Loucy (cell line): ENCODE data around the gene HCFC1.

ENCODE experiments used
- H2AFZ ChIP-seq: fragments of 200-600 bp; sonication (generic); 2 replicates; pipeline ENCODE4 v1.6.0; 2016; ENCODE audit warnings: antibody characterized with exemption, mild to moderate bottlenecking, low read length, moderate library complexity
- H3F3A ChIP-seq: fragments of 200-600 bp; 2 replicates; pipeline ENCODE4 v1.6.0; 2016; ENCODE audit warnings: antibody characterized with exemption, low read depth, mild to moderate bottlenecking
- H3K27me3 ChIP-seq: fragments of 200-600 bp; sonication (generic); 2 replicates; pipeline ENCODE4 v1.6.1; 2014; ENCODE audit warnings: low read length, mild to moderate bottlenecking; ENCODE audit not compliant: insufficient read depth, poor library complexity, severe bottlenecking
- H3K36me3 ChIP-seq: fragments of 200-600 bp; sonication (generic); 2 replicates; pipeline ENCODE4 v1.6.1; 2016; ENCODE audit warnings: low read length; ENCODE audit not compliant: insufficient read depth
- H3K4me1 ChIP-seq: fragments of 200-600 bp; sonication (generic); 2 replicates; pipeline ENCODE4 v1.5.1; 2014; ENCODE audit warnings: low read length, mild to moderate bottlenecking; ENCODE audit not compliant: insufficient read depth, poor library complexity, severe bottlenecking
- H3K4me2 ChIP-seq: fragments of 200-600 bp; sonication (generic); 2 replicates; pipeline ENCODE4 v1.6.0; 2014; ENCODE audit warnings: antibody characterized with exemption, low read length, low read depth, mild to moderate bottlenecking; ENCODE audit not compliant: poor library complexity, severe bottlenecking
- H3K4me3 ChIP-seq: fragments of 200-600 bp; sonication (generic); 2 replicates; pipeline ENCODE4 v1.5.1; 2014; ENCODE audit warnings: low read length, mild to moderate bottlenecking, mixed read lengths; ENCODE audit not compliant: poor library complexity, severe bottlenecking
- H3K79me2 ChIP-seq: fragments of 200-600 bp; sonication (generic); 2 replicates; pipeline ENCODE4 v1.6.1; 2014; ENCODE audit warnings: low read length; ENCODE audit not compliant: insufficient read depth
- H3K9ac ChIP-seq: fragments of 200-600 bp; sonication (generic); 2 replicates; pipeline ENCODE4 v1.6.0; 2014; ENCODE audit warnings: mild to moderate bottlenecking, low read depth, low read length, moderate library complexity; ENCODE audit not compliant: poor library complexity, severe bottlenecking
- H3K9me2 ChIP-seq: fragments of 200-600 bp; sonication (generic); replicated peaks from 2 replicates; pipeline ENCODE4 v1.6.1; 2016; ENCODE audit warnings: low read depth, low read length, mixed read lengths
- H3K9me3 ChIP-seq: fragments of 200-600 bp; sonication (generic); 2 replicates; pipeline ENCODE4 v1.6.1; 2014; ENCODE audit warnings: mild to moderate bottlenecking, antibody characterized with exemption, low read length, low read depth; ENCODE audit not compliant: insufficient read depth
- H4K20me1 ChIP-seq: fragments of 200-600 bp; sonication (generic); 2 replicates; pipeline ENCODE4 v1.6.0; 2014; ENCODE audit warnings: antibody characterized with exemption, low read length, mild to moderate bottlenecking; ENCODE audit not compliant: insufficient read depth, poor library complexity, severe bottlenecking
- EZH2phosphoT487 ChIP-seq: fragments of 200-600 bp; IDR thresholded peaks from 2 replicates; pipeline ENCODE4 v1.6.1; 2018; ENCODE audit warnings: antibody characterized with exemption, mild to moderate bottlenecking, moderate library complexity, borderline replicate concordance
- TF ChIP-seq, protein P1 (sequence below): fragments of 200-600 bp; sonication (generic); conservative IDR thresholded peaks from 2 replicates; pipeline ENCODE4 v1.5.1; 2014; ENCODE audit warnings: mild to moderate bottlenecking, antibody characterized with exemption, low read length

HCFC1 gene

DNA sequence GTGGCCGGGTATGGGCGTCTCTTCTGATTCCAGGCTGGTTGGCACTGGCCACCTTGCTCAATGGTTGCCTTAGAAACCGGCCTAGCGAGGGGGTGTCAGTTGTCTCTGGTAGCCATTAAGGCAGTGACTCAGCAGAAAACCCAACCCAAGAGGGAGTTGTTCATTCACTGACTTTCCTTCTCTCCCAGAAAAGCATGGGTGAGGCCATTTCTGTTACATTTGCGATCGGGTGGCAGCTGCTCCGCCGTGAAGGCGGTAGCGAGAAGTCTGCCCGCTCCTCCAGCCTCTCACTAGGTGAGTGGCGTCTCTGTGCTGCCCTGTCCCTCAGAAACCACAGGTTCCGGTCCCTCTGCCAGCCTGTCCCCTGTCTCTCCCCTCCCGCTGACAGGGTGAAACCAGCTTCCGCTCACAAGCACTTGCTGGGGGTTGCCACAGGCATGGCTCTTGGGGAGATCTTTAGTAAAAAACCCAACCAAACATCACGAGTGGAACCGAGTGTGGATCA lies 30.6 kb upstream of the HCFC1 start:
- H3K79me2 ChIP-seq = no peaks in the 10 kb centered on the region
- H3K9me3 ChIP-seq = no peaks in the 10 kb centered on the region
- H4K20me1 ChIP-seq = no peaks in the 10 kb centered on the region
- no peaks in the 10 kb centered on the region for H3K27me3 ChIP-seq
- H3K4me2 ChIP-seq = peak overlapping the region; percentile 79
- peak overlapping the region; percentile 66 for H3K9ac ChIP-seq
- TF ChIP-seq, protein P1, sequence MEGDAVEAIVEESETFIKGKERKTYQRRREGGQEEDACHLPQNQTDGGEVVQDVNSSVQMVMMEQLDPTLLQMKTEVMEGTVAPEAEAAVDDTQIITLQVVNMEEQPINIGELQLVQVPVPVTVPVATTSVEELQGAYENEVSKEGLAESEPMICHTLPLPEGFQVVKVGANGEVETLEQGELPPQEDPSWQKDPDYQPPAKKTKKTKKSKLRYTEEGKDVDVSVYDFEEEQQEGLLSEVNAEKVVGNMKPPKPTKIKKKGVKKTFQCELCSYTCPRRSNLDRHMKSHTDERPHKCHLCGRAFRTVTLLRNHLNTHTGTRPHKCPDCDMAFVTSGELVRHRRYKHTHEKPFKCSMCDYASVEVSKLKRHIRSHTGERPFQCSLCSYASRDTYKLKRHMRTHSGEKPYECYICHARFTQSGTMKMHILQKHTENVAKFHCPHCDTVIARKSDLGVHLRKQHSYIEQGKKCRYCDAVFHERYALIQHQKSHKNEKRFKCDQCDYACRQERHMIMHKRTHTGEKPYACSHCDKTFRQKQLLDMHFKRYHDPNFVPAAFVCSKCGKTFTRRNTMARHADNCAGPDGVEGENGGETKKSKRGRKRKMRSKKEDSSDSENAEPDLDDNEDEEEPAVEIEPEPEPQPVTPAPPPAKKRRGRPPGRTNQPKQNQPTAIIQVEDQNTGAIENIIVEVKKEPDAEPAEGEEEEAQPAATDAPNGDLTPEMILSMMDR = no peak
- no peak for TF ChIP-seq EZH2phosphoT487
- no peaks in the 10 kb centered on the region for H3K9me2 ChIP-seq
- peak overlapping the region; percentile 34 for H3K4me3 ChIP-seq
- peaks cover 21% of the 10 kb centered on the region for H3K4me1 ChIP-seq
- no peak overlapping the region for H2AFZ ChIP-seq
- no peaks in the 10 kb centered on the region for H3F3A ChIP-seq
- no peaks in the 10 kb centered on the region for H3K36me3 ChIP-seq

DNA sequence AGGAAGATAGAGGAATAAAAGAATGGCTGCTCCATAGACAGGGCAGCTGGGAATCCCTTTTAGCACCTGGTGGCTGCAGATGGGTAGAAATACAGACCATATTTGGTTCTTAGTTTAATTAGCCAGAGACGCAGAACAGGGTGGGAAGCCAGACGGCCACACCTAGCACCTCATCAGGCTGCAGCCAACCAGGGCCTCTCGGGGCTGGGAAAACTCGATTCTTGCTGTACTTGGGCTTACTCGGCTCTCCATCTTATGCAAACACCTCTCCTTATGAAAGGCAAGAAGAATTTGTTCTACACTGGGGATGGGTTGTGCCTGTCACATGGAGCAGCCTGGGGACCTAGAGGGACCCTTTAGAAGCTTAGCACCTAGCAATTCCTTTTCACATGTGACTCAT lies 28.4 kb upstream of the HCFC1 start:
- no peaks in the 10 kb centered on the region for H3F3A ChIP-seq
- H3K9ac ChIP-seq = no peak overlapping the region
- H3K79me2 ChIP-seq = no peaks in the 10 kb centered on the region
- peaks cover 21% of the 10 kb centered on the region for H3K4me1 ChIP-seq
- H4K20me1 ChIP-seq = no peaks in the 10 kb centered on the region
- H2AFZ ChIP-seq = no peak overlapping the region
- H3K4me2 ChIP-seq = no peak overlapping the region
- no peaks in the 10 kb centered on the region for H3K36me3 ChIP-seq
- TF ChIP-seq, protein P1 = no peak
- no peak for TF ChIP-seq EZH2phosphoT487
- no peak overlapping the region for H3K4me3 ChIP-seq
- H3K27me3 ChIP-seq = no peaks in the 10 kb centered on the region
- no peaks in the 10 kb centered on the region for H3K9me3 ChIP-seq
- H3K9me2 ChIP-seq = no peaks in the 10 kb centered on the region

DNA sequence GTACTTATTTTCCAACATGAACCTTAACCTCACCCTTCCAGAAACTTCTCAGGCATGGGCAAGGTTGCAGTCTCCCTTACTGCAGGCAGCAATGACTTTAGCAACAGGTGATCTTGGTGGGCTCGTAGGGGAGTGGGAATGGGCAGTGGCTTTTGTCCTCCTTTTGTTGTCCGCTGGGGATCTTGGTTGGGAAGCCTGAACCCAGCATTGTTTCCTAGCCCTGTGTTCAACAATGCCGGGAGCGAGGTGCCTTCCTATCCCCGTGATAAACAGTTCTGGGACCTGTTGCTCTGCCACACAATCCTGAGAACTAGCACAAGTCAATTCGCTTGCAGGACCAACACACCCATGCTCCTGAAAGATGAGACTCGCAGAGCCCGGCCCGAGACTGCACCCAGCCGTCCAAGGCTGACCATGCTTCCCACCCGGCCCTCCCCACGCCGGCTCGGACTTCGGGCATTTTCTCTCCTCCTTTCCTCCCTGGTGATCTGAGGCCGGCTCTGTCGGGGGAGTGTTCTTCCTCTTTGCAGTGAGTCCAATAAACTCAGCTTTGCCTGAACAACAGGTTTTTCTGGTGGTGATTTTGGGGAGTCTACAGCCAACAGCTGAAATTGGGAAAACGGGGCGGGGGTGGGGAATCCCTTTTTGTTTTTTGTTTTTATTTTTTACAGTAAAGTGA lies 27.9 kb upstream of the HCFC1 start:
- Histone ChIP-seq H3K4me3 (no peak overlapping the region), H2AFZ (no peak overlapping the region), H3K4me2 (no peak overlapping the region), H3K4me1 (peaks cover 21% of the 10 kb centered on the region), H3K9me2 (no peaks in the 10 kb centered on the region), H4K20me1 (no peaks in the 10 kb centered on the region), H3K27me3 (no peaks in the 10 kb centered on the region), H3K9ac (no peak overlapping the region), H3K79me2 (no peaks in the 10 kb centered on the region), H3K9me3 (no peaks in the 10 kb centered on the region), H3F3A (no peaks in the 10 kb centered on the region), H3K36me3 (no peaks in the 10 kb centered on the region)
- TF ChIP-seq, protein P1 = no peak
- no peak for TF ChIP-seq EZH2phosphoT487
